Measurements from ENCODE around the gene MACROD2. TPM values are rescaled to one million over a fixed set of nuclear protein-coding genes. Genes with fewer than 3 reads are reported as not detected.
"Not testable (repeated sequence)": the region's sequence is repeated elsewhere in the genome, so short reads cannot be mapped to it uniquely, and the experiment has no call there.

The MACROD2 gene
- total RNA-seq, 1 donor from 2014 or later: not detected

- Mint-ChIP-seq H3K9me3 (peaks cover 23% of the 10 kb centered on the region), H3K36me3 (ENCODE audit: low read depth) (no peaks in the 10 kb centered on the region)
Measured at GRCh38 chr20:15346657-15347280, 1351.5 kb downstream of the MACROD2 start.

GRCh38 chr20:15359056-15359455 lies 1363.7 kb downstream of the MACROD2 start:
- no peaks in the 10 kb centered on the region for H3K4me1 Mint-ChIP-seq (ENCODE audit: low read depth)
- no peaks in the 10 kb centered on the region for H3K9me3 Mint-ChIP-seq
- no peak overlapping the region for H3K27ac Mint-ChIP-seq
- no peak overlapping the region for H3K4me3 Mint-ChIP-seq
- intact Hi-C loops (cut with micrococcal nuclease): no loop called here
- no peaks in the 10 kb centered on the region for H3K36me3 Mint-ChIP-seq (ENCODE audit: low read depth)
- H3K27me3 Mint-ChIP-seq (ENCODE audit: insufficient read depth): no peaks in the 10 kb centered on the region
- DNase-seq (ENCODE audit: low spot score): no peak

More at GRCh38 chr20:15346657-15347280, 1351.5 kb downstream of the MACROD2 start:
- Mint-ChIP-seq H3K27ac (no peak overlapping the region), H3K27me3 (ENCODE audit: insufficient read depth) (no peaks in the 10 kb centered on the region), H3K4me1 (ENCODE audit: low read depth) (no peaks in the 10 kb centered on the region), H3K4me3 (no peak overlapping the region)
- DNase-seq (ENCODE audit: low spot score): no peak
- intact Hi-C loops (cut with micrococcal nuclease): no loop called here

- no peaks in the 10 kb centered on the region for H3K4me1 Mint-ChIP-seq (ENCODE audit: low read depth)
- no peaks in the 10 kb centered on the region for H3K9me3 Mint-ChIP-seq
- no peak overlapping the region for H3K27ac Mint-ChIP-seq
- no peak for DNase-seq (ENCODE audit: low spot score)
- no peaks in the 10 kb centered on the region for H3K36me3 Mint-ChIP-seq (ENCODE audit: low read depth)
- no peak overlapping the region for H3K4me3 Mint-ChIP-seq
- intact Hi-C loops (cut with micrococcal nuclease): no loop called here
- no peaks in the 10 kb centered on the region for H3K27me3 Mint-ChIP-seq (ENCODE audit: insufficient read depth)
Measured at GRCh38 chr20:15362849-15363248, 1367.5 kb downstream of the MACROD2 start.

- no peak overlapping the region for H3K27ac Mint-ChIP-seq
- DNase-seq (ENCODE audit: low spot score): no peak
- no peak overlapping the region for H3K4me3 Mint-ChIP-seq
- intact Hi-C loops (cut with micrococcal nuclease): no loop called here
- H3K36me3 Mint-ChIP-seq (ENCODE audit: low read depth): no peaks in the 10 kb centered on the region
- no peaks in the 10 kb centered on the region for H3K9me3 Mint-ChIP-seq
- no peaks in the 10 kb centered on the region for H3K4me1 Mint-ChIP-seq (ENCODE audit: low read depth)
- no peaks in the 10 kb centered on the region for H3K27me3 Mint-ChIP-seq (ENCODE audit: insufficient read depth)
Measured at GRCh38 chr20:15364781-15365180, 1369.5 kb downstream of the MACROD2 start.

GRCh38 chr20:15370370-15370769 lies 1375.1 kb downstream of the MACROD2 start:
- Mint-ChIP-seq H3K27ac (no peak overlapping the region), H3K36me3 (ENCODE audit: low read depth) (no peaks in the 10 kb centered on the region), H3K4me1 (ENCODE audit: low read depth) (no peaks in the 10 kb centered on the region), H3K4me3 (no peak overlapping the region), H3K27me3 (ENCODE audit: insufficient read depth) (no peaks in the 10 kb centered on the region), H3K9me3 (no peaks in the 10 kb centered on the region)
- no peak for DNase-seq (ENCODE audit: low spot score)
- intact Hi-C loops (cut with micrococcal nuclease): no loop called here

- intact Hi-C loops (cut with micrococcal nuclease): no loop called here
- H3K27ac Mint-ChIP-seq: no peak overlapping the region
- no peaks in the 10 kb centered on the region for H3K27me3 Mint-ChIP-seq (ENCODE audit: insufficient read depth)
- no peaks in the 10 kb centered on the region for H3K36me3 Mint-ChIP-seq (ENCODE audit: low read depth)
- DNase-seq (ENCODE audit: low spot score): no peak
- no peak overlapping the region for H3K4me3 Mint-ChIP-seq
- H3K4me1 Mint-ChIP-seq (ENCODE audit: low read depth): no peaks in the 10 kb centered on the region
- H3K9me3 Mint-ChIP-seq: peaks cover 4% of the 10 kb centered on the region
Measured at GRCh38 chr20:15374682-15375081, 1379.4 kb downstream of the MACROD2 start.

GRCh38 chr20:15375836-15376235 lies 1380.5 kb downstream of the MACROD2 start:
- Mint-ChIP-seq H3K9me3 (peaks cover 4% of the 10 kb centered on the region), H3K27me3 (ENCODE audit: insufficient read depth) (no peaks in the 10 kb centered on the region), H3K27ac (no peak overlapping the region), H3K4me3 (no peak overlapping the region), H3K4me1 (ENCODE audit: low read depth) (no peaks in the 10 kb centered on the region), H3K36me3 (ENCODE audit: low read depth) (no peaks in the 10 kb centered on the region)
- no peak for DNase-seq (ENCODE audit: low spot score)
- intact Hi-C loops (cut with micrococcal nuclease): no loop called here

GRCh38 chr20:15377603-15378002 lies 1382.3 kb downstream of the MACROD2 start:
- H3K4me1 Mint-ChIP-seq (ENCODE audit: low read depth); intact Hi-C loops (cut with micrococcal nuclease); DNase-seq (ENCODE audit: low spot score); H3K4me3 Mint-ChIP-seq; H3K9me3 Mint-ChIP-seq; H3K36me3 Mint-ChIP-seq (ENCODE audit: low read depth); H3K27ac Mint-ChIP-seq; H3K27me3 Mint-ChIP-seq (ENCODE audit: insufficient read depth): not testable (repeated sequence)

- no peaks in the 10 kb centered on the region for H3K27me3 Mint-ChIP-seq (ENCODE audit: insufficient read depth)
- no peaks in the 10 kb centered on the region for H3K36me3 Mint-ChIP-seq (ENCODE audit: low read depth)
- no peak overlapping the region for H3K4me3 Mint-ChIP-seq
- no peak overlapping the region for H3K27ac Mint-ChIP-seq
- no peaks in the 10 kb centered on the region for H3K4me1 Mint-ChIP-seq (ENCODE audit: low read depth)
- intact Hi-C loops (cut with micrococcal nuclease): no loop called here
- H3K9me3 Mint-ChIP-seq: peaks cover 4% of the 10 kb centered on the region
- DNase-seq (ENCODE audit: low spot score): no peak
Measured at GRCh38 chr20:15378151-15378550, 1382.8 kb downstream of the MACROD2 start.

- Mint-ChIP-seq H3K4me3 (no peak overlapping the region), H3K9me3 (peaks cover 4% of the 10 kb centered on the region), H3K4me1 (ENCODE audit: low read depth) (no peaks in the 10 kb centered on the region), H3K36me3 (ENCODE audit: low read depth) (no peaks in the 10 kb centered on the region), H3K27ac (no peak overlapping the region), H3K27me3 (ENCODE audit: insufficient read depth) (no peaks in the 10 kb centered on the region)
- intact Hi-C loops (cut with micrococcal nuclease): no loop called here
- DNase-seq (ENCODE audit: low spot score): no peak
Measured at GRCh38 chr20:15379681-15380296, 1384.5 kb downstream of the MACROD2 start.

GRCh38 chr20:15380770-15381169 lies 1385.5 kb downstream of the MACROD2 start:
- Mint-ChIP-seq H3K36me3 (ENCODE audit: low read depth) (no peaks in the 10 kb centered on the region), H3K4me1 (ENCODE audit: low read depth) (no peaks in the 10 kb centered on the region), H3K4me3 (no peak overlapping the region), H3K27ac (no peak overlapping the region), H3K9me3 (peaks cover 6% of the 10 kb centered on the region), H3K27me3 (ENCODE audit: insufficient read depth) (no peaks in the 10 kb centered on the region)
- no peak for DNase-seq (ENCODE audit: low spot score)
- intact Hi-C loops (cut with micrococcal nuclease): no loop called here

- intact Hi-C loops (cut with micrococcal nuclease): no loop called here
- no peak overlapping the region for H3K27ac Mint-ChIP-seq
- DNase-seq (ENCODE audit: low spot score): no peak
- H3K27me3 Mint-ChIP-seq (ENCODE audit: insufficient read depth): no peaks in the 10 kb centered on the region
- H3K9me3 Mint-ChIP-seq: peaks cover 10% of the 10 kb centered on the region
- no peaks in the 10 kb centered on the region for H3K36me3 Mint-ChIP-seq (ENCODE audit: low read depth)
- H3K4me3 Mint-ChIP-seq: no peak overlapping the region
- H3K4me1 Mint-ChIP-seq (ENCODE audit: low read depth): no peaks in the 10 kb centered on the region
Measured at GRCh38 chr20:15387228-15387627, 1391.9 kb downstream of the MACROD2 start.

- H3K36me3 Mint-ChIP-seq (ENCODE audit: low read depth): no peaks in the 10 kb centered on the region
Measured at GRCh38 chr20:15395457-15395856, 1400.1 kb downstream of the MACROD2 start.

GRCh38 chr20:15396026-15396425 lies 1400.7 kb downstream of the MACROD2 start:
- Mint-ChIP-seq H3K9me3 (peaks cover 14% of the 10 kb centered on the region), H3K4me3 (no peak overlapping the region), H3K27me3 (ENCODE audit: insufficient read depth) (no peaks in the 10 kb centered on the region), H3K4me1 (ENCODE audit: low read depth) (no peaks in the 10 kb centered on the region), H3K27ac (no peak overlapping the region), H3K36me3 (ENCODE audit: low read depth) (no peaks in the 10 kb centered on the region)
- no peak for DNase-seq (ENCODE audit: low spot score)
- intact Hi-C loops (cut with micrococcal nuclease): no loop called here

More at GRCh38 chr20:15395457-15395856, 1400.1 kb downstream of the MACROD2 start:
- intact Hi-C loops (cut with micrococcal nuclease): no loop called here
- Mint-ChIP-seq H3K27ac (no peak overlapping the region), H3K4me3 (no peak overlapping the region), H3K27me3 (ENCODE audit: insufficient read depth) (no peaks in the 10 kb centered on the region), H3K4me1 (ENCODE audit: low read depth) (no peaks in the 10 kb centered on the region), H3K9me3 (peaks cover 14% of the 10 kb centered on the region)
- no peak for DNase-seq (ENCODE audit: low spot score)
